ENCODE results near the gene IPO8.

IPO8 gene

GRCh38 chr12:30695199-30696102 is at the start of gene IPO8:
Gene IPO8, minus strand, starts transcription at chr12:30695869. Its CDS starts 222 bp downstream, at chr12:30695647.
- DNase-seq = peak; percentile 53

GRCh38 chr12:30744321-30744720 is 48.7 kb upstream of the IPO8 start:
- DNase-seq = no peak

GRCh38 chr12:30740274-30740673 is 44.6 kb upstream of the IPO8 start:
- no peak for DNase-seq

- DNase-seq = no peak
Measured at GRCh38 chr12:30739020-30739419, 43.4 kb upstream of the IPO8 start.

GRCh38 chr12:30732954-30733637 is 37.4 kb upstream of the IPO8 start:
- no peak for DNase-seq

GRCh38 chr12:30730011-30730410 is 34.3 kb upstream of the IPO8 start:
- DNase-seq = no peak

- no peak for DNase-seq
Measured at GRCh38 chr12:30729547-30729946, 33.9 kb upstream of the IPO8 start.

- DNase-seq = no peak
Measured at GRCh38 chr12:30726647-30727046, 31.0 kb upstream of the IPO8 start.

GRCh38 chr12:30725739-30726138 is 30.1 kb upstream of the IPO8 start:
- no peak for DNase-seq

- no peak for DNase-seq
Measured at GRCh38 chr12:30719060-30719459, 23.4 kb upstream of the IPO8 start.

GRCh38 chr12:30707613-30708342 is 12.1 kb upstream of the IPO8 start:
- DNase-seq = no peak

GRCh38 chr12:30706476-30706875 is 10.8 kb upstream of the IPO8 start:
- DNase-seq = peak; percentile 31

- DNase-seq = no peak
Measured at GRCh38 chr12:30701056-30701455, 5.4 kb upstream of the IPO8 start.

- no peak for DNase-seq
Measured at GRCh38 chr12:30700216-30700900, 4.7 kb upstream of the IPO8 start.

GRCh38 chr12:30698346-30698745 is 2.7 kb upstream of the IPO8 start:
- no peak for DNase-seq

- no peak for DNase-seq
Measured at GRCh38 chr12:30696943-30697342, 1.3 kb upstream of the IPO8 start.

- no peak for DNase-seq
Measured at GRCh38 chr12:30696486-30696885, 817 bp upstream of the IPO8 start.

GRCh38 chr12:30696103-30696408 is 387 bp upstream of the IPO8 start:
- no peak for DNase-seq

GRCh38 chr12:30694412-30695198 is 1.1 kb downstream of the IPO8 start:
- DNase-seq = no peak

GRCh38 chr12:30692470-30692869 is 3.2 kb downstream of the IPO8 start:
- DNase-seq = no peak

- DNase-seq = no peak
Measured at GRCh38 chr12:30691122-30691879, 4.4 kb downstream of the IPO8 start.

Measured in NCI-H2081 treated with DMSO at 0.1 percent for 48 hours (cell line).